ENCODE data around the gene PBX4. TPM values are rescaled to one million over a fixed set of nuclear protein-coding genes. Genes with fewer than 3 reads are reported as not detected.
A peak's percentile ranks its signal among the peaks of the same experiment; 100 is the strongest.

The PBX4 gene
- total RNA-seq, 1 donor from 2014 or later: 2.7 TPM

DNA sequence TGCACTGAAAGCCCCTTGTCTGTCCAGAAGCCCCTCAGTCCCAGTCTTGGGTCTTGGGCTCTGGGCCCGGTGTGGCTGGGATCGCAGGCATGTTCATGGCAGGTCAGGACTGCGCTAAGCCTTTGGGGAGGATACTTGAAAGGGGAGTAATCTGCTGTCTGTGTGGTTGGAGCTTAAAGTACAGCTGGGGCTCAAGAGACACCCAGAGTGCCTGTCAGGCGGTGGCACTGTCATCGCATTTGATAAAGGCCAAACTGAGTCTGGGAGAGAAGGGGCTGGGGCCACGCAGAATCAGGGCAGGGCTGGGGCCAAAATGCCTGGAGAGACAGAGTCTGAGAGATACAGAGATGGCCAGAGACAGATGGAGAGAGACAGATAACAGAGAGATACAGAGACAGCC is 84.6 kb downstream of the PBX4 start:
- TF ChIP-seq, protein P1, sequence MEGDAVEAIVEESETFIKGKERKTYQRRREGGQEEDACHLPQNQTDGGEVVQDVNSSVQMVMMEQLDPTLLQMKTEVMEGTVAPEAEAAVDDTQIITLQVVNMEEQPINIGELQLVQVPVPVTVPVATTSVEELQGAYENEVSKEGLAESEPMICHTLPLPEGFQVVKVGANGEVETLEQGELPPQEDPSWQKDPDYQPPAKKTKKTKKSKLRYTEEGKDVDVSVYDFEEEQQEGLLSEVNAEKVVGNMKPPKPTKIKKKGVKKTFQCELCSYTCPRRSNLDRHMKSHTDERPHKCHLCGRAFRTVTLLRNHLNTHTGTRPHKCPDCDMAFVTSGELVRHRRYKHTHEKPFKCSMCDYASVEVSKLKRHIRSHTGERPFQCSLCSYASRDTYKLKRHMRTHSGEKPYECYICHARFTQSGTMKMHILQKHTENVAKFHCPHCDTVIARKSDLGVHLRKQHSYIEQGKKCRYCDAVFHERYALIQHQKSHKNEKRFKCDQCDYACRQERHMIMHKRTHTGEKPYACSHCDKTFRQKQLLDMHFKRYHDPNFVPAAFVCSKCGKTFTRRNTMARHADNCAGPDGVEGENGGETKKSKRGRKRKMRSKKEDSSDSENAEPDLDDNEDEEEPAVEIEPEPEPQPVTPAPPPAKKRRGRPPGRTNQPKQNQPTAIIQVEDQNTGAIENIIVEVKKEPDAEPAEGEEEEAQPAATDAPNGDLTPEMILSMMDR (conservative IDR thresholded peaks at IDR 0.05; ENCODE audit: low read depth, low read length): no peak
- DNase-seq (ENCODE audit: low read depth): no peak
- H3K4me3 ChIP-seq (ENCODE audit: low read depth, low read length): no peak overlapping the region

- TF ChIP-seq, protein P1 (conservative IDR thresholded peaks at IDR 0.05; ENCODE audit: low read depth, low read length): no peak
- DNase-seq (ENCODE audit: low read depth): no peak
- no peak overlapping the region for H3K4me3 ChIP-seq (ENCODE audit: low read depth, low read length)
Observed at GRCh38 chr19:19532806-19533701, 85.4 kb downstream of the PBX4 start.

- no peak overlapping the region for H3K4me3 ChIP-seq (ENCODE audit: low read depth, low read length)
- no peak for DNase-seq (ENCODE audit: low read depth)
- TF ChIP-seq, protein P1 (conservative IDR thresholded peaks at IDR 0.05; ENCODE audit: low read depth, low read length): peak; percentile 91
Observed at GRCh38 chr19:19531951-19532805, 86.3 kb downstream of the PBX4 start.

- no peak for DNase-seq (ENCODE audit: low read depth)
- no peak overlapping the region for H3K4me3 ChIP-seq (ENCODE audit: low read depth, low read length)
- TF ChIP-seq, protein P1 (conservative IDR thresholded peaks at IDR 0.05; ENCODE audit: low read depth, low read length): no peak
Observed at GRCh38 chr19:19530889-19531288, 87.6 kb downstream of the PBX4 start.

GRCh38 chr19:19530423-19530804 is 88.1 kb downstream of the PBX4 start:
- no peak overlapping the region for H3K4me3 ChIP-seq (ENCODE audit: low read depth, low read length)
- DNase-seq (ENCODE audit: low read depth): no peak
- TF ChIP-seq, protein P1 (conservative IDR thresholded peaks at IDR 0.05; ENCODE audit: low read depth, low read length): no peak

DNA sequence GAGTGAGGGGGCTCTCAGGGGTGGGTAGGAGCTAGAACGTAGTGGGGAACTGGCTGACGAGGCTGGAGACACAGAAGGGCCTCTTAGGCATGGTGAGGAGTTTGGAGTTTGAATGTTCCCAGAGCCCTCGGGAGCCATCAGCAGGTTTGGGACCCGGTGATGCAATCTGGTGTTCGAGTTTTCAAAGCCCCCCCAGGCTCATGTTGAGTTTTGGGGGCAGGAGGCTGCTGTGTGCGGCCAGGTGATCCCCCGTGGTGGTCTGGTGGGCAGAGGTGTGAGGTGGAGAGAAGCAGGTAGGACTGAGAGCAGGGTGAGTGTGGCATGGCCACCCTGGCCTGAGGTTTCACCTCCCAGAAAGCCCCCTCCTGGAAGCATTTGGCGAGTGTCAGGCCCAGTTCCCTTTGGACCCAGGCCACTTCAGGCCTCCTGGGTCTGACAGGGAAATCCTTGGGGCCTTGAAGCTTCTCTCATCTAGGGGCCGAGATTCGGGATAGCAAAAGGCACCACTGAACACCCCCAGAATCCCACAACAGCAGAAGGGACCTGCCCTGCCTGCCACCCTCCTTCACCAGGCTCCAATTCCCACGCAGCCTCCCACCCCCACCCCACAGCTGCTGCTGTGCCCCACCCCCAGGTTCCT is 88.6 kb downstream of the PBX4 start:
- TF ChIP-seq, protein P1 (conservative IDR thresholded peaks at IDR 0.05; ENCODE audit: low read depth, low read length): no peak
- no peak for DNase-seq (ENCODE audit: low read depth)

More for the DNA sequence above, 88.6 kb downstream of the PBX4 start:
- no peak overlapping the region for H3K4me3 ChIP-seq (ENCODE audit: low read depth, low read length)
